Fibroblast of peridontal ligament (primary cell): ENCODE data around the gene BRIP1.
"Not testable (repeated sequence)": the region's sequence is repeated elsewhere in the genome, so short reads cannot be mapped to it uniquely, and the experiment has no call there.

Experiments
- DNase-seq: peaks from one replicate; pipeline ENCODE4 v3.0.0-alpha.2; 2010; ENCODE audit errors: extremely low read depth

Gene BRIP1

DNA sequence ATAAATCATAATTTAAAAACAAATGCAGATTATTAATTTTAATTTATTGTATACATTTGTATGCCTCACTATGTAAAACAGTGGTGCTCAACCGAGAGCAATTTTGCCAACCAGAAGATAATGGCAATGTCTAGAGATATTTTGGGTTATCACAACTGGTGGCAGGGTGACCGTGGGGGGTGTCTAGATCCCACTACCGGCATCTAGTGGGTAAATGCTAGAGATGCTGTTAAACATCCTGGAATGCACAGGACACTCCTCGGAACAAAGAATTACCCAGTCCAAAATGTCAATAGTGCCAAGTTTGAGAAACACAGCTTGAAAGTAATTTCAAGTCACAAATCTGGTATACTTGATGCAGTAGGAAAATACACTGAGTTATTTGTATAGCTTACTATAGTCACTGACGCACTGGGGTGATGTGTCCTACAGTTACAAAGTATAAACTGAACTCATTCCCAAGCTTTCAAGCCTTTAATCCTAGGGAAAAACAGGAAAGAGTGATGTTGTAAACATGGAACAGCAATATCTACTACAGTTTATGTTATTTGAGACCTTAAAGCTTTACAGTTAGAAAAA lies 133.5 kb downstream of the BRIP1 start:
- DNase-seq = no peak

DNA sequence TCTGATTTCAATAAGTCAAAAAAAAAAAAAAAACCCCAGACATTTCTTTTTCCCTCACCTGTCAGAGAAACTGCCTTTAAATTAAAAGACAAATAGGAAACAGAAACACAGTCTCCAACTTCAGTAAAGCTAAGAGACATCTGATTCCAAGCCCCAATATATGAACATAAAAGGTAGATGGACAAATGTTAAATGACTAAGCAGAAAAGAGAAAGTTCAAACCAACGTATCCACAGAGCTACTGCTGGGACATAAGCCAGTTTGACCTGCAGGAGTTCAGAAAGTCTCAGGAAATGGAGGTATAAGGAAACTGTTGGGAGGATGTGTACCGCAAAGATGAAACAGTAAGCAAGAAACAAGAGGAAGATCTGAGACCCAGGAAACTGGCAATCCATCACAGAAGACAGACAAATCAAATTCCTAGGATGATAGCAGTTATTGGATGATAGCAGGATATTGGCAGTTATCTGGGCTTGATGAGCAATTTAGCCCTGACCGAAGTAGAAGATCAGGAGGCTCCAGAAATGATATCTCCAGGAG lies 135.0 kb downstream of the BRIP1 start:
- DNase-seq = no peak

DNA sequence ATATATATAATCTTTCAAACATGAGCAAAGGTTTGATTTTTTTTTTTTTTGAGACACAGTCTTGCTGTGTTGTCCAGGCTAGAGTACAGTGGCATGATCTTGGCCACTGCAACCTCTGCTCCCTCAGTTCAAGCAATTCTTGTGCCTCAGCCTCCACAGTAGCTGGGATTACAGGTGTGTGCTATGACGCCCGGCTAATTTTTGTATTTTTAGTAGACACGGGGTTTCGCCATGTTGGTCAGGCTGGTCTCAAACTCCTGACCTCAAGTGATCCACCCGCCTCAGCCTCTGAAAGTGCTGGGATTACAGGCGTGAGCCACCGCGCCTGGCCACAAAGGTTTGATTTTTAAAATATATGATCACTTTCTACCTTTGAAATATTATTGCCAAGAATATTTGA lies 135.5 kb downstream of the BRIP1 start:
- not testable (repeated sequence) for DNase-seq

DNA sequence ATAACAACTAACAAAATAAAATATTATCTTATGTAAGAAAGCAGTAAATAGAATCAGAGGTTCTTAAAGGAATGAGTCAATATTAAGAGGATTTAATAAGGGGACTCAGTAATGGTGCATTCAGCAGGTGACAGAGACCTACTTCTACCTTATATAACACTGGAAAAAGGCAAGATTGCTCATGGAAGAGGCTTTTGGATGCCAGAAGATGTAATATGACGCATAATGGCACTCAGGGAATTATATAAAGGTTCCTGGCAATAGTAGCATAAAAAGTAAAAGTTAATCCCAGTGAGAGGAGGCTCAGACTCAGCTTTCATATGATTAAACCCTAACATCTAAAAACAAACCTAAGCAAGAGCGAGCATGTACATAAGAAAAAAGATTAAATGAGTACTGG lies 136.4 kb downstream of the BRIP1 start:
- DNase-seq = no peak

DNA sequence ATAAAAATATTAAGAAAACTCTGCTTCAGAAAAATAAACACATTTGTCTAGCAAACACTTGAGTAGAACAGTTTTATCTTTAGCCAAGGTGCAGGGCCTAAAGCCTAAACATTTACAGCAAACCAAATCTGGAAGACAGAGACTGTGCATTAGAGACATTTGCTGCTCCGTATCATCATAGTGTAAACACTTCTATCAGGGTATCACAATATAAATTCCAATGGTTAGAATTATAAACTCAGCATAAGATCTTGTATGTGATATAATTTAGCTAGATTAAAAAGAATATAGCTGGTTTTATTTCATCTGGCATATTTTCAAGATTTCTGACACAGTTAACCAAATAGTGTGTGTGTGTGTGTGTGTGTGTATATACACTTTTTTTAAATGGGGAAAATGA lies 138.6 kb downstream of the BRIP1 start:
- DNase-seq = no peak

DNA sequence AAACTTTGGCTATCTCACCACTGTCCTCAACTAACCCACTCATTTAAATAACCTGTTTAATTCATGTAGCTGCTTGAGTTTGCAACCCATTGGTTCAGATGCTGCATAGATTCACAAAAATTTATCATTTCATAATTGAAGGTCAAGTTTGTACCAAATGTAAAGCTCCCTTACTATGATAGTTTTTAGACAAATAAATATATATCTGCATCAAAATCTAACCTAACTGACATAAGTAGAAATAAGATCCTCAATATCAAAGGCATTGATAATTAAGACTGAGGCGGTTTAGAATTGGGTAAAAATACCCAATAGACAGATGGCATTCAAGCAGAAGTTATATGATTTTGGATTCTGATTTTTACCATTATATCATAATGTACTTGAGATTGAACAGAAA lies 139.4 kb downstream of the BRIP1 start:
- DNase-seq = no peak

DNA sequence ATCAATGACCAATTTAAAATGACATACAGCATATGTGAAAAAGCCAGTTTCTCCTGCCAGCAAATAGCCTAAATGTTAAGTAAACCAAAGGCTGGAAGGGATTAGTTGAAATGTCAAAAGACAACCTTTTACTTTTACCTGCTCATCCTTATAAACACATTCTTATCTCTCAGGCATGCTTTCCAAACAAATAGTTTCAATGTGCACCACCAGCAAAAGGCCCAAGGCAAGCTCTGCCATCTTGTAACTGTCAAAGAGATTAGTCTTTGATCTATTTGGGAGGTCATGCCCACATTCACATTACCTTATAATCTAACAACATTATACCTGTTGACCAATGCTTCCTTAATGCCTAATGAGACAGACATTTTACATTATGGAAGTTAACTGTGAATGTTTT lies 140.1 kb downstream of the BRIP1 start:
- no peak for DNase-seq

DNA sequence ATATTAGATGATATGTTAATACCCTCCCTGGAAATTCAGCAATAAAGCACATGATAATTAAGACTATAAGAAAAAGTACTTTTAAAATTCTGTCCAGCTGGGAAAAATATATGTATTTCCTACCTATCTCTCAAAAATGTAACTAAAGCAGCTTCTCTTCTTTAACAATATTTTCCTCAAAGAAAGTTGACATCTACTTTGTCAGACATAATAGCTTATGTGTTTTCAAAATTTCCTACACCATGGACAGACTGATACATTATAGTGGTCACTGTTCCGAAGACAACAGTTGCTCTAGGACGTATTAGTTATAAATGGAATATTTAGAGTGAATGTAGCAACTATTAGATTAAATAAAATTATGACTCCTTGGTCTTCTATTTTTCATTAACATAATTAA lies 140.9 kb downstream of the BRIP1 start:
- no peak for DNase-seq

DNA sequence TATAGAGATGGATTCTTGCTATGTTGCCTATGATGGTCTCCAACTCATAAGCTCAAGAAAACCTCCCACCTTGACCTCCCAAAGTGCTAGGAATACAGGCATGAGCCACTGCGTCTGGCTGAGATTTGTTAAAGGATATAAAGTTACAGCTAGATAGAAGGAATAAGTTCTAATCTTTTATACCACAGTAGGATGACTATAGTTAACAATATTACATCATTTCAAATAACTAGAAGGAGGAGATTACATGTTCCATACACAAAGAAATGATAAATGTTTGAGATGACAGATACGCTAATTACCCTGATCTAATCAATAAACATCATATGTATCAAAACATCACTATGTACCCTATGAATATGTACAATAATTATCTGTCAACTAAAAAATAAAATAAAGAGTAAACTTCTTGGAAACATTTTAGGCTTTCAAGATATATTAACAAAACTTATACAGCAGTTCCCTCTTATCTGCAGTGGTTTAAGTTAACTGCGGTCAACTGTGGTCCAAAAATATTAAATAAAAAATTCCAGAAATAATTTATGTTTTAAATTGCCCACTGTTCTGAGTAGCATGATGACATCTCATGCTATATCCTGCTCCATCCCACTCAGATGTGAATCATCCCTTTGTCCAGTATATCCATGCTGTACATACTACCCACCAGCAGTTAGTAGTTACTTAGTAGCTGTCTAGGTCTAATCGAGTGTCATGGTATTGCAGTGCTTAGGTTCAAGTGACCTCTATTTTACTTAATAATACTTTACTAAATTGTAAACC lies 143.1 kb downstream of the BRIP1 start:
- DNase-seq = no peak

DNA sequence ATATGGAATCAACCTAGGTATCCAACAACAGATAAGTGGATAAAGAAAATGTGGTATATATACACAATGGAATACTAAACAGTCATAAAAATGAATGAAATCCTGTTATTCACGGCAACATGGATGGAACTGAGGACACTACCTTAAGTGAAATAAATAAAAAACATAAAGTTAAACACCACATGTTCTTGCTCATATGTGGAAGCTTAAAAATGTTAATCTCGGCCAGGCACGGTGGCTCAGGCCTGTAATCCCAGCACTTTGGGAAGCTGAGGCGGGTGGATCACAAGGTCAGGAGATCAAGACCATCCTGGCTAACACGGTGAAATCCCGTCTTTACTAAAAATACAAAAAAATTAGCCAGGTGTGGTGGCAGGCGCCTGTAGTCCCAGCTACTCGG lies 144.1 kb downstream of the BRIP1 start:
- not testable (repeated sequence) for DNase-seq

DNA sequence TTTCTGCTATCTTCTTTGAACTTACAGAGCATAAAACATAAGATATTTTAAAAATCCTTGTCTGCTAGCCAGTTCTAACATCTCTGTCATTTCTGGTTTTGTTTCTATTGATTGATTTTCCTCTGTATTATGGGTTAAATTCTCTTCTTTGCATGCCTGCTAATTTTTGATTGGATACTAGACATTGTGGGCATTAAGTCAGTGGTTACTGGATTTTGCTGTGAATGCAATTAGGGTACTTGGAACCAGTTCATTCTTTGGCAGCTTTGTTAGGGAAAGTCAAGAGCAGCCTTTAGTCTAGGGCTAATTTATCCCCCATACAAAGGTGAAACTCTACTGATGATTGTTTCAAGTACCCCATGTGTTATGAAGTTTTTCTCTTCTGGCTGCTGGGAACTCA lies 145.3 kb downstream of the BRIP1 start:
- no peak for DNase-seq

DNA sequence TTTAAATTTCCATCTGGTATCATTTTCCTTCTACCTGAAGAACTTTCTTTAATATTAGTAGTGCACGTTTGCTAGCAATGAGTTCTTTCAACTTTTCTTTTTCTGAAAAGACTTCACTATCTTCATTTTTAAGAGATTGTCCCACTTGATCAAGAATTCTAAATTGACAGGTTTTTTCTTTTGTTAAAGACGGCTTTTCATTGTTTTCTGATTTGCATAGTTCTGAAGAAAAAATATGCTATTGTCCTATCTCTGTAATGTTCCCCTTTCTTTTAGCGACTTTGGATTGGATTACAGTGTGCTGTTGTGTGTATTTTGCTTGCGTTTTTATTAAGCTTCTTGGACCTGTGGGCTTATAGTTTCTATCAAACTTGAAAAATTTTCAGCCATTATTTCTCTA lies 146.0 kb downstream of the BRIP1 start:
- DNase-seq = no peak

DNA sequence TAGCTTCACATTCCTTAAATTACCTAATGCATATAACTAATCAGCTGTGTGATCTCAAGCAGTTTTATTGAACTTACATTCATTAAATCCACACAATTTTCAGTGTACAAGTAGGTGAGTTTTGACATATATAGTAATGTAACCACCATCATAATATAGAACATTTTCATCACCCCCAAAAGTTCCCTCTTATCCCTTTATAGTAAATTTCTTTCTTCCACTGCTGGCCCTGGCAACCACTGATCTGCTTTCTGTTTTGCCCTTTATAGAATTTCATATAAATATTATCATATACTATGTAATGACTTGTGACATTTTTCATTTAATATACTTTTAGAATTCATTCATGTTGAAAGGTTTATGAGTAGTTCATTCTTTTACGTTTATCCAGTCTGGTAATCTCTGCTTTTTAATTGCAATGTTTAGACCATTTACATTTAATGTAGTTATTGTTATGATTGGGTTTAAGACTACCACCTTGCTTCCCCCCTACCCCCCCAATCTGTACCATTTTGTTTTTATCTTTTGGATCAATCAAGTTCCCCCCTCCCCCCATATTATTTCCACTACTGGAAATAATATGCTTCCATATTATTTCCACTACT lies 147.0 kb downstream of the BRIP1 start:
- no peak for DNase-seq

DNA sequence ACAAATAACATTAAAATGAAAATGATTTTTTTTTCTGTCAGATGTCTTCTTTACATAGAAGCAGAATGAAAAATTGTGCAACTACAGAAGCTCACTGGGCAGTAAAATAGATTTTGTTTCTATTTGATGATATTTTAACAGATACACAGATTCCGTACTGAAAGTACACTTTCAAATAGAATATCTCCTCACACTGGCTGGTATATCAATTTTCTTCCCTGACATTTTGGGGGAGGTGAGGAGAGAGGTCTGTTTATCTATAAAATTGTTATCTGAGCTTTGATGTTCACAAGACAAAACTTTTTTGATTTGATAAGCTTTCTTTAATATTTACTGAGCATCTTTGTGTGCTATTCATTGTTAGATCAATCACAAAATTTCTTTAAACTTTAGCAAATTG lies 148.0 kb downstream of the BRIP1 start:
- DNase-seq = no peak

DNA sequence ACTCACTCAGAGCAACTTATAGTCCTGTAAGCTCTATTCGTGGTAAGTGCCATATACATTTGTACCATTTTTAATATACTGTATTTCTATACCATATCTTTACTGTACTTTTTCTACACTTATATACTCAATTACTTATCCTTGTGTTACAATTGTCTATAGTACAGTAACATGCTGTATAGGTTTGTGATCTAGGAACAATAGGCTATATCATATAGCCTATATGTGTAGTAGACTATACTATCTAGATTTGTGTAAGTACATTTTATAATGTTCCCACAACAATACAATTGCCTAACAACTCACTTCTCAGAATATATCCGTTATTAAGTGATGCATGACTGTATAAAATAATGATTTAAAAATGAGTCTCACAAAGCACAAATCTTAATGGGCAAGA lies 149.0 kb downstream of the BRIP1 start:
- DNase-seq = no peak

DNA sequence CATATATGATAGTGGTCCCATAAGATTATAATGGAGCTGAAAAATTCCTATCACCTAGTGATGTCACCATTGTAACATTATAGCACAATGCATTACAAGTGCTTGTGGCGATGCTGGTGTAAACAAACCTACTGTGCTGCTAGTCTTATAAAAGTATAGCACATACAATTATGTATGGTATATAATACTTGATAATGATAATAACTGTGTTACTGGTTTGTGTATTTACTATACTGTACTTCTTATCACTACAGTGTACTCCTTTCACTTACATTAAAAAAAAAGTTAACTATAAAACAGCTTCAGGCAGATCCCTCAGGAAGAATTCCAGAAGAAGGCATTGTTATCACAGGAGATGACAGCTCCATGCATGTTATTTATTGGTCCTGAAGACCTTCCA lies 150.3 kb downstream of the BRIP1 start:
- no peak for DNase-seq

DNA sequence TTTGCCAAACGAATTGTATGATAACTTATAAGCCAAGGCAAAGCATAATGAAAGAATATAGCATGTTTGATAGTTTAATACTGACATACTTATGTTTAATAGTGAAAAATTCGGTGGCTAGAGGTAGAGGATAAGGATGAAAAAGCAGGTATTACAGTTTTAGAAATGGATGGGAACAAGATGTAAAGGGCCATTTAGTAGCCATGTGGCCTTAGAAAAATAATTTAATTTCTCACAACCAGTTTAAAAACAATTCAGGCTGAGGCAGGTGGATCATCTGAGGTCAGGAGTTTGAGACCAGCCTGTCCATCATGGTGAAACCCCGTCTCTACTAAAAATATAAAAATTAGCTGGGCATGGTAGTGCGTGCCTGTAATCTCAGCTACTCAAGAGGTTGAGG lies 152.8 kb downstream of the BRIP1 start:
- DNase-seq = no peak

DNA sequence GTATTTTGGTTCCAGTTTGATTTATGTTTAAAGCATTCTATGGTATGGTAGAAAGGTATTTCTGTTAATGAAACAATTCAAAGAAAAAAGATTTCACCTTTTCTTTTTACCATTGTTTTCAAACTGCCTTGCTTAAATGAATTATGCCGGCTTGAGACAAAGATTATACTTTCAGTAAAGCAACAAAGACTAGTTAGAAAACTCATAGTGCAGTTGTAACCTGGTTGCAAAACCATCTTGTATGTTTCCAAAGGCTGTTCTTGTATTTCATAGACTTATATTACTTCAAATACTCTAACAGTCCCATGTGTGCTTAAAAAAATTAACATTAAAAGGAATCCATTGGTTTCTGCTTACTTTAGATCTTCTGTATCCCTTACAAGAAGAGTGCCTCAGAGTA lies 153.8 kb downstream of the BRIP1 start:
- DNase-seq = no peak

DNA sequence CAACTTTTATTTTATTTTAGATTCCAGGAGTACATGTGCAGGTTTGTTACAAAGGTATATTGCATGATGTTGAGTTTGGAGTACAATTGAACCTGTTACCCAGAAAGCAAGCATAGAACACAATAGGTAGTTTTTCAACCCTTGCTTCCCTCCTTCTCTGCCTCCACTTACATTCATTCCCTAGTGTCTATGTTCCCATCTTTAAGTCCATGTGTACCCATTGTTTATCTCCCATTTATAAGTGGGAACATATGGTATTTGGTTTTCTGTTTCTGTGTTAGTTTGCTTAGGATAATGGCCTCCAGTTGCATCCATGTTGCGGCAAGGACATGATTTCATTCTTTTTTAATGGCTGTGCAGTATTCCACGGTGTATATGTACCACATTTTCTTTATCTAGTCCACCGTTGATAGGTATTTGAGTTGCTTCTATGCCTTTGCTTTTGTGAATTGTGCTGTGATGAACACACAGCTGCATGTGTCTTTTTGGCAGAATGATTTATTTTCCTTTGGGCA lies 158.3 kb downstream of the BRIP1 start:
- DNase-seq = no peak

DNA sequence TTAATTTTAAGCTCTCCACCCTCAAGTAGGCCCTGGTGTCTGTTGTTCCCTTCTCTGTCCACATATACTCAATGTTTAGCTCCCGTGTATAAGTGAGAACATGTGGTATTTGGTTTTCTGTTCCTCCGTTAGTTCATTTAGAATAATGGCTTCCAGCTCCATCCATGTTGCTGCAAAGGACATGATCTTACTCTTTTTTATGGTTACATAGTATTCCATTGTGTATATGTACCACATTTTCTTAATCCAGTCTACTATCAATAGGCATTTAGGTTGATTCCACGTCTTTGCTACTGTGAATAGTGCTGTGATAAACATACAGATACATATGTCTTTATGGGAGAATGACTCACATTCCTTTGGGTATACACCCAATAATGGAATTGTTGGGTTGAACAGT lies 160.9 kb downstream of the BRIP1 start:
- DNase-seq = no peak

DNA sequence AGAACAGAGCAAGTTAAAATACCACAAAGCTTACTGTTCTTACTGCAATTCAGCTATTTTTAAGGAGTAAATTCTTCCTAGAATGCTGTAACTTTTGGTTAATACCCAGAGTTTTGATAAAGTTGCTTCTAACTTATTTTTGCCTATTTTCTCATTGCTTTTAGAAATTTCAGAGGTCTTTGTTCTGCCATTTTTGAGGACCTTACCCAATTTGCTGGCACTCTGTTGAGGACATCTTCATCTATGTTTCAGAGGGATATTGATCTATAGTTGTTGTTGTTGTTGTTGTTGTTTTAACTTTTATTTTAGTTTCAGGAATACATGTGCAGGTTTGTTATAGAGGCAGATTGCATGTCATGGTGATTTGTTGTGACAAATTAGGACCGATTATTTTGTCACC lies 161.3 kb downstream of the BRIP1 start:
- DNase-seq = no peak

DNA sequence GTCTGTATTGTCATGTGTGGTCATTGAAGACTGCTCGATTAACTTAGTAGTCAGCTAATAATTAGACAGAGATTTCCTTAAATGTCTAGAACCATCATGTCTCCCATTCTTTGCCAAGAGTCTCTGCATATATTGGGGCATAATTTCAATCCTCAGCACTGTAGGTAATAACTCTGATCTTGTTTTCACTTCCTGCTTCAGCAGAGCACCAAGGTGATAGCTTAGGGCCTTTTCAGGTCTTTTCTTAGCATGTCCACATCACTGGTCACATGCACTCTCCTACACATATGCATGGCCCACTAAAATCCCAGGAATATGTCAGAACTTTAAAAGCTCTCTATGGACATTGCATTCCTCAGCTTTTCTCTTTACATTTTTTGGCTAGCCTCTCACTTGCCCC lies 162.0 kb downstream of the BRIP1 start:
- DNase-seq = no peak

DNA sequence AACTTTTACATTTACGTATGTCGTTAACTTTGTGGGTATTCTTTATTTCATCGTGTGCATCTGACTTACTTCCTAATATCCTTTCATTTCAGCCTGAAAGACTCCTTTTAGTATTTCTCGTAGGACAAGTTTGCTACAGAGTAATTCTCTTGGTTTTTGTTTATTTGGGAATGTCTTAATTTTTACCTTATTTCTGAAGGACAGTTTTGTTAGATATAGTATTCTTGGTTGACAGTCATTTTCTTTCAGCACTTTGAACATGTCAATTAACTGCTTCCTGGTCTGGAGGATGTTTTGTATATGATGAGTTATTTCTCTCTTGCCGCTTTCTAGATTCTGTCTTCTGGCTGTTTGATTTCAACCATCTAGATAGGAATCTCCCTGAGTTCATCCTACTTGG lies 163.1 kb downstream of the BRIP1 start:
- DNase-seq = no peak
